CD4-positive, alpha-beta T cell treated with Interleukin-10 for 1 hour (primary cell): Measurements from ENCODE around the gene PTCHD4.
"Not testable (repeated sequence)": the region's sequence is repeated elsewhere in the genome, so short reads cannot be mapped to it uniquely, and the experiment has no call there.

Source experiments
- DNase-seq: peaks from one replicate; pipeline ENCODE4 v3.0.0-alpha.2; 2020

Gene PTCHD4

GRCh38 chr6:48111143-48111506 lies at the start of gene PTCHD4:
PTCHD4 (minus strand) TSS chr6:48111197; CDS start chr6:48068957, 42,240 bp downstream.
- no peak for DNase-seq

- DNase-seq: no peak
These were observed 40.1 kb upstream of the PTCHD4 start for GRCh38 chr6:48151142-48151541.

GRCh38 chr6:48150701-48151100 lies 39.7 kb upstream of the PTCHD4 start:
- DNase-seq: no peak

GRCh38 chr6:48147051-48147450 lies 36.1 kb upstream of the PTCHD4 start:
- DNase-seq: no peak

- DNase-seq: no peak
These were observed 33.0 kb upstream of the PTCHD4 start for GRCh38 chr6:48144021-48144420.

- no peak for DNase-seq
These were observed 31.0 kb upstream of the PTCHD4 start for GRCh38 chr6:48141975-48142374.

GRCh38 chr6:48139818-48140614 lies 29.0 kb upstream of the PTCHD4 start:
- no peak for DNase-seq

GRCh38 chr6:48136856-48137255 lies 25.9 kb upstream of the PTCHD4 start:
- no peak for DNase-seq

- no peak for DNase-seq
These were observed 24.5 kb upstream of the PTCHD4 start for GRCh38 chr6:48135323-48136084.

- DNase-seq: no peak
These were observed 23.2 kb upstream of the PTCHD4 start for GRCh38 chr6:48134246-48134645.

- DNase-seq: no peak
These were observed 12.6 kb upstream of the PTCHD4 start for GRCh38 chr6:48123601-48124000.

GRCh38 chr6:48121983-48122749 lies 11.2 kb upstream of the PTCHD4 start:
- not testable (repeated sequence) for DNase-seq

- DNase-seq: no peak
These were observed 6.0 kb upstream of the PTCHD4 start for GRCh38 chr6:48116699-48117645.

- DNase-seq: no peak
These were observed 2.1 kb upstream of the PTCHD4 start for GRCh38 chr6:48113130-48113529.

- no peak for DNase-seq
These were observed 578 bp upstream of the PTCHD4 start for GRCh38 chr6:48111575-48111974.

- DNase-seq: no peak
These were observed 408 bp downstream of the PTCHD4 start for GRCh38 chr6:48110436-48111142.

GRCh38 chr6:48109944-48110343 lies 1.1 kb downstream of the PTCHD4 start:
- DNase-seq: no peak

GRCh38 chr6:48102476-48103195 lies 8.4 kb downstream of the PTCHD4 start:
- not testable (repeated sequence) for DNase-seq

- no peak for DNase-seq
These were observed 9.7 kb downstream of the PTCHD4 start for GRCh38 chr6:48101290-48101689.

- no peak for DNase-seq
These were observed 10.5 kb downstream of the PTCHD4 start for GRCh38 chr6:48100588-48100895.
